Urinary bladder (tissue), 4 donors: ENCODE results near the gene ARMC7. TPM values are rescaled to one million over a fixed set of nuclear protein-coding genes. Genes with fewer than 3 reads are reported as not detected.
"Not testable (repeated sequence)": the region's sequence is repeated elsewhere in the genome, so short reads cannot be mapped to it uniquely, and the experiment has no call there.

ENCODE experiments used
- DNase-seq: peaks from one replicate; pipeline ENCODE4 v3.0.0-alpha.2; 2015; ENCODE audit errors: extremely low spot score
- H3K27ac ChIP-seq: one replicate; pipeline ENCODE4 v1.5.1; 2013; ENCODE audit warnings: low read depth, mild to moderate bottlenecking, moderate library complexity
- H3K36me3 ChIP-seq: one replicate; pipeline ENCODE4 v1.6.1; 2013; ENCODE audit warnings: mild to moderate bottlenecking, moderate library complexity; ENCODE audit not compliant: insufficient read depth
- H3K4me1 ChIP-seq: one replicate; pipeline ENCODE4 v1.6.1; 2013; ENCODE audit warnings: mild to moderate bottlenecking, moderate library complexity; ENCODE audit not compliant: insufficient read depth
- H3K4me3 ChIP-seq: one replicate; pipeline ENCODE4 v1.5.1; 2013; ENCODE audit warnings: low read depth, low read length
- WGBS: extraction: QIAGEN DNeasy Blood & Tissue Kit; methylation state at CpG from one replicate; pipeline ENCODE4 v1.1.7; 2013; 5-methylcytosine and 5-hydroxymethylcytosine counted together
- polyA plus RNA-seq: library from polyadenylated mRNA; stranded (reverse); fragments of 200-250 nt; gene quantifications from one replicate; pipeline ENCODE4 v1.2.3, GENCODE V29; 2013
- total RNA-seq: library from RNA; depleted of rRNA; stranded (reverse); fragments of >200 nt; gene quantifications from one replicate; pipeline ENCODE4 v1.2.3, GENCODE V29; 2014
- donor health status: healthy with polysubstance abuse.
- donor health status: healthy.

ARMC7 gene
- total and polyA plus RNA-seq, 2 donors, result 2.5 to 9.6 TPM

DNA sequence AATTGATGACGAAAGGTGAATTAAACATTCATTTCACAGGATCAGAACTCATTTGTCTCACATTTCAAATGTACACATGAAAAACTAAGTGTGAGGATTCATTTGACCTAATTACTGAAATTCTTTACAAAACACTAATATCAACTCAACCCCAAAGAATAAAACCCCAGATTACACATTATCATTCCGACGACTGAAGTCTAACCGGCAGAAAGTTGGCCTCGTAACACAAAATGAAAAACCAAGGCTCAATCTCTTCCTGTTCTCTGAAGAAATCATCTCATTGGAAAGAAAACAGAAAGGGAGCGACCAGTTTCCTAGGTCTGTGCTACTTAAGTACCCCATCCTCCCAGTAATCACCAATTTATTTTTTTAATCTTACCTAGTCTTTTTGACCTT lies 42.8 kb downstream of the ARMC7 start:
- Histone ChIP-seq H3K4me3 (no peak overlapping the region), H3K4me1 (no peaks in the 10 kb centered on the region), H3K27ac (no peak overlapping the region), H3K36me3 (no peaks in the 10 kb centered on the region)
- 86% methylated on average over 6 of the region's 6 CpGs for WGBS
- DNase-seq, result no peak

GRCh38 chr17:75152922-75153779 lies 43.4 kb downstream of the ARMC7 start:
- no peak overlapping the region for H3K27ac ChIP-seq
- H3K4me1 ChIP-seq, result no peaks in the 10 kb centered on the region
- WGBS, result 5% methylated on average over 28 of the region's 28 CpGs
- H3K4me3 ChIP-seq, result peak overlapping the region; percentile 74
- no peak for DNase-seq
- no peaks in the 10 kb centered on the region for H3K36me3 ChIP-seq

GRCh38 chr17:75153780-75154194 lies 44.0 kb downstream of the ARMC7 start:
- WGBS, result under 1% methylated on average over 35 of the region's 35 CpGs
- no peak for DNase-seq
- no peak overlapping the region for H3K27ac ChIP-seq
- H3K4me1 ChIP-seq, result no peaks in the 10 kb centered on the region
- peak overlapping the region; percentile 74 for H3K4me3 ChIP-seq
- H3K36me3 ChIP-seq, result no peaks in the 10 kb centered on the region

- DNase-seq, result peak; percentile 97
- Histone ChIP-seq H3K4me1 (no peaks in the 10 kb centered on the region), H3K36me3 (no peaks in the 10 kb centered on the region), H3K27ac (peak within 1 kb of the TSS; percentile 55), H3K4me3 (peak within 1 kb of the TSS; percentile 74)
- WGBS, result 2% methylated on average over 67 of the region's 67 CpGs
Measured at GRCh38 chr17:75154195-75155106, 44.7 kb downstream of the ARMC7 start, which contains the start of gene JPT1. Gene JPT1 (minus strand): TSS chr17:75154512. CDS start chr17:75154397, 115 bp downstream.

GRCh38 chr17:75155191-75155601 lies 45.4 kb downstream of the ARMC7 start:
- Histone ChIP-seq H3K4me1 (no peaks in the 10 kb centered on the region), H3K27ac (no peak overlapping the region), H3K4me3 (no peak overlapping the region), H3K36me3 (no peaks in the 10 kb centered on the region)
- 89% methylated on average over 3 of the region's 3 CpGs for WGBS
- DNase-seq, result no peak

DNA sequence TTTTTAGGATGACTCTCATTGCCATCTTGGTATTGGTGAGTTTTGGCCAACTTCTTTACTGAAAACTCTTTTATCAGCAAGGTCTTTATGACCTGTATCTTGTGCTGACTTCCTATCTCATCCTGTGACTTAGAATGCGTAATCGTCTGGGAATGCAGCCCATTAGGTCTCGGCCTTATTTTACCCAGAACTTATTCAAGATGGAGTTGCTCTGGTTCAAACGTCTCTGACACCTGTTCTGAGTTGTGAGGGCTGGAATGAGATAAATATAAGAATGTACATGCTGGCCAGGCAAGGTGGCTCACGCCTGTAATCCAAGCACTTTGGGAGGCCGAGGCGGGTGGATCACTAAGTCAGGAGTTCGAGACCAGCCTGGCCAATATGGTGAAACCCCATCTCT lies 48.7 kb downstream of the ARMC7 start:
- H3K4me1 ChIP-seq, DNase-seq, H3K27ac ChIP-seq, H3K36me3 ChIP-seq, H3K4me3 ChIP-seq: not testable (repeated sequence)
- 90% methylated on average over 8 of the region's 8 CpGs for WGBS

DNA sequence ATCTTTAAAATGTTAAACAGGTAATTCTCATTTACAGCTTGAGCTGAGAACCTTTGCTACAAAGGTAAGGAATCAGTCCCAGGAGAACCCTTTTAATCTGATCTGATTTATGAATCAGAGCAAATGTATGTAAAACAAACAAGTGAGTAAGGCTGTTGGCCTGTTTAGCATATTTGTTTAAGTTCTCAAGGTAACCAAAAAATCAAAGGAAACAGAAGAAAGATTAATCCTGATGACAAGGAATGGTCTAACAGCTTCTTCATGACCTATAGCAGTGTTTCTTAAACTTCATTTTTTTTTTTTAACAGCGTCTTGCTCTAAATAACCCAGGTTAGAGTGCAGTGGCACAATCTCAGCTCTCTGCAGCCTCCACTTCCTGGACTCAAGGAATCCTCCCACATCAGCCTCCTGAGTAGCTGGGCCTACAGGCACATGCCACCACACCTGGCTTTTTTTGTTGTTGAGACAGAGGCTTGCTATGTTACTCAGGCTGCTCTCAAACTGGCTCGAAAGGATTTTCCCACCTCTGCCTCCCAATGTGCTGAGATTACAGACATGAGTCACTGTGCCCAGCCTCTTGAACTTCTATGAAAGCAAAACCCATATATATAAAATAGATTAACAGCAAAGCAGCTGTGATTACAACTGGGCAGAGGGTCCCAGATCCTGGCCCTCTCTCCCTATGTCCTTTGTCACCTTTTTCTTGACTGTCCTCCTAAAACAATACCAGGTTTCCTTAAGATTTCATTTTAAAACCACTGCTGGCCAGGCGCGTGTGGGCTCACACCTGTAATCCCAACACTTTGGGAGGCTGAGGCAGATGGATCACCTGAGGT lies 49.6 kb downstream of the ARMC7 start:
- H3K36me3 ChIP-seq, result no peaks in the 10 kb centered on the region
- peak overlapping the region; percentile 41 for H3K27ac ChIP-seq
- no peaks in the 10 kb centered on the region for H3K4me1 ChIP-seq
- no peak for DNase-seq
- H3K4me3 ChIP-seq, result no peak overlapping the region
- WGBS, result 89% methylated on average over 4 of the region's 4 CpGs

DNA sequence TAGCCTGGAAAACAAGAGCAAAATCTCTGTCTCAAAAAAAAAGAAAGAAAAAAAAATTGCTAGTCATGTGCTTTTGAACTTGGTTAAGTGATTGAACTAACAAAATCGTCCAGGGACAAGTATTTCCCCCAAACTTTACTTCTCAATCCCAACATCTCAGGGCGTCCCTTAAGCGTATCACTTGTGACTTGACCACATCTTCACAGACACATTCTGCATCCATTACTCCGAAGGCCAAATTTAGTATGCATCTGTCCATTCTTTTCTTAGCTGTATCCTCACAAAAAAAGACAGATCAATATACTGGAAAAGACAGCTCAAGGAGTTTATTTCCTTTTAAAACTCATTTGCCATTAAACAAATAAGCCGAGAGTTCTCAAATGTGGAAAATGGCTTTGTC lies 50.4 kb downstream of the ARMC7 start:
- H3K36me3 ChIP-seq, result no peaks in the 10 kb centered on the region
- 92% methylated on average over 5 of the region's 5 CpGs for WGBS
- no peak overlapping the region for H3K27ac ChIP-seq
- no peak for DNase-seq
- no peaks in the 10 kb centered on the region for H3K4me1 ChIP-seq
- no peak overlapping the region for H3K4me3 ChIP-seq

DNA sequence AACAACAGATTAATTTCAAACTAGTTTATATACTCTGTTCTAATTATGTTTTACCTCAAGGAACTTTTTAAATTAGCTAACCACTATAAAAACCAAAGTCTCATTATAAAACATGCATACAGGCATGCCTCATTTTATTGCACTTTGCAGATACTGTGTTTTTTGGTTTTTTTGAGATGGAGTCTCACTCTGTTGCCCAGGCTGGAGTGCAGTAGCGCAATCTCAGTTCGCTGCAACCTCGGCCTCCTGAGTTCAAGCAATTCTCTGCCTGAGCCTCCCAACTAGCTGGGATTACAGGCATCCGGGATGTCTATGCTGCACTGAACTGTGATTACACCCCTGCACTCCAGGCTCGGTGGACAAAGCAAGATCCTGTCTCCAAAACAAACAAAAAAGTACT lies 53.3 kb downstream of the ARMC7 start:
- Histone ChIP-seq H3K4me3 (no peak overlapping the region), H3K27ac (no peak overlapping the region), H3K36me3 (no peaks in the 10 kb centered on the region), H3K4me1 (no peaks in the 10 kb centered on the region)
- no peak for DNase-seq
- WGBS, result 92% methylated on average over 5 of the region's 5 CpGs

- H3K36me3 ChIP-seq, DNase-seq: not testable (repeated sequence)
- WGBS, result 99% methylated on average over 15 of the region's 15 CpGs
Measured at GRCh38 chr17:75164606-75165005, 54.8 kb downstream of the ARMC7 start.

GRCh38 chr17:75168998-75169397 lies 59.2 kb downstream of the ARMC7 start:
- DNase-seq, result no peak
- H3K27ac ChIP-seq, result no peak overlapping the region
- no peaks in the 10 kb centered on the region for H3K4me1 ChIP-seq
- H3K4me3 ChIP-seq, result no peak overlapping the region
- WGBS, result 91% methylated on average over 4 of the region's 4 CpGs
- H3K36me3 ChIP-seq, result peaks cover 6% of the 10 kb centered on the region

More at GRCh38 chr17:75164606-75165005, 54.8 kb downstream of the ARMC7 start:
- not testable (repeated sequence) for H3K4me1 ChIP-seq, H3K27ac ChIP-seq, H3K4me3 ChIP-seq

- no peaks in the 10 kb centered on the region for H3K4me1 ChIP-seq
- H3K27ac ChIP-seq, result no peak overlapping the region
- no peak overlapping the region for H3K4me3 ChIP-seq
- H3K36me3 ChIP-seq, result peaks cover 11% of the 10 kb centered on the region
- no peak for DNase-seq
- 86% methylated on average over 4 of the region's 4 CpGs for WGBS
Measured at GRCh38 chr17:75173526-75173925, 63.8 kb downstream of the ARMC7 start.

GRCh38 chr17:75174996-75175395 lies 65.2 kb downstream of the ARMC7 start:
- H3K36me3 ChIP-seq, result peaks cover 11% of the 10 kb centered on the region
- H3K4me3 ChIP-seq, result no peak overlapping the region
- no peaks in the 10 kb centered on the region for H3K4me1 ChIP-seq
- DNase-seq, result no peak
- WGBS, result 95% methylated on average over 11 of the region's 11 CpGs
- no peak overlapping the region for H3K27ac ChIP-seq
